Measurements from ENCODE around the gene DVL2.

Gene DVL2

GRCh38 chr17:7208754-7209460 is 25.4 kb downstream of the DVL2 start:
- Histone ChIP-seq H2BK5ac (ENCODE audit: low read depth, low read length, poor library complexity, severe bottlenecking) (no peak overlapping the region), H4K91ac (ENCODE audit: low read length) (no peak overlapping the region), H3K36me3 (ENCODE audit: control insufficient read depth in 1 of 2, insufficient read depth in 2 of 2, low read depth in 1 of 2, low read length in 2 of 2) (peaks cover 6 to 36% of the 10 kb centered on the region in 2 experiments), H3K14ac (ENCODE audit: low read length in 2 of 2) (no peak overlapping the region), H3K9me3 (ENCODE audit: control insufficient read depth, low read length) (no peaks in the 10 kb centered on the region), H3K79me1 (replicated peaks; ENCODE audit: low read length, poor library complexity, severe bottlenecking) (peaks cover 45% of the 10 kb centered on the region), H2BK120ac (ENCODE audit: low read depth, low read length) (no peak overlapping the region), H3K27ac (ENCODE audit: low read length, poor library complexity, severe bottlenecking) (no peak overlapping the region), H3K18ac (ENCODE audit: low read depth in 1 of 2, low read length in 2 of 2) (no peak overlapping the region), H3K4me3 (ENCODE audit: insufficient read depth in 1 of 2, low read depth in 1 of 2, low read length in 2 of 2) (no peak overlapping the region), H2BK12ac (ENCODE audit: low read length in 2 of 2) (no peak overlapping the region), H3K4me1 (ENCODE audit: control insufficient read depth, insufficient read depth, low read depth, low read length) (peaks cover 26% of the 10 kb centered on the region), H4K8ac (ENCODE audit: low read length) (no peak overlapping the region), H3K23ac (ENCODE audit: low read length in 2 of 2) (peak overlapping the region in 1 of 2 experiments; percentile 35), H2AFZ (ENCODE audit: low read depth, low read length) (no peak overlapping the region), H3K4me2 (ENCODE audit: low read length, poor library complexity, severe bottlenecking) (no peak overlapping the region), H2BK15ac (ENCODE audit: low read depth, poor library complexity, severe bottlenecking) (no peak overlapping the region), H3K27me3 (ENCODE audit: control insufficient read depth in 1 of 2, insufficient read depth in 1 of 2, low read length in 2 of 2) (no peaks in the 10 kb centered on the region), H3K9ac (ENCODE audit: low read length) (no peak overlapping the region), H3K4ac (ENCODE audit: low read depth in 1 of 2, low read length in 2 of 2) (no peak overlapping the region), H2AK5ac (ENCODE audit: low read length, severe bottlenecking) (no peak overlapping the region)
- no peak for DNase-seq
- 96% methylated on average over 9 of the region's 9 CpGs for WGBS

- Histone ChIP-seq H2BK120ac (ENCODE audit: low read depth, low read length) (no peak overlapping the region), H4K8ac (ENCODE audit: low read length) (no peak overlapping the region), H3K79me1 (replicated peaks; ENCODE audit: low read length, poor library complexity, severe bottlenecking) (peaks cover 51% of the 10 kb centered on the region), H3K27ac (ENCODE audit: low read length, poor library complexity, severe bottlenecking) (no peak overlapping the region), H3K14ac (ENCODE audit: low read length in 2 of 2) (no peak overlapping the region), H2BK15ac (ENCODE audit: low read depth, poor library complexity, severe bottlenecking) (no peak overlapping the region), H2BK12ac (ENCODE audit: low read length in 2 of 2) (no peak overlapping the region), H3K18ac (ENCODE audit: low read depth in 1 of 2, low read length in 2 of 2) (no peak overlapping the region), H3K4ac (ENCODE audit: low read depth in 1 of 2, low read length in 2 of 2) (no peak overlapping the region), H3K27me3 (ENCODE audit: control insufficient read depth in 1 of 2, insufficient read depth in 1 of 2, low read length in 2 of 2) (no peaks in the 10 kb centered on the region), H3K4me2 (ENCODE audit: low read length, poor library complexity, severe bottlenecking) (no peak overlapping the region), H3K4me1 (ENCODE audit: control insufficient read depth, insufficient read depth, low read depth, low read length) (peaks cover 27% of the 10 kb centered on the region), H3K9me3 (ENCODE audit: control insufficient read depth, low read length) (no peaks in the 10 kb centered on the region), H4K91ac (ENCODE audit: low read length) (no peak overlapping the region), H2AK5ac (ENCODE audit: low read length, severe bottlenecking) (no peak overlapping the region), H2AFZ (ENCODE audit: low read depth, low read length) (no peak overlapping the region), H3K9ac (ENCODE audit: low read length) (no peak overlapping the region), H3K36me3 (ENCODE audit: control insufficient read depth in 1 of 2, insufficient read depth in 2 of 2, low read depth in 1 of 2, low read length in 2 of 2) (peaks cover 14 to 44% of the 10 kb centered on the region in 2 experiments), H3K23ac (ENCODE audit: low read length in 2 of 2) (no peak overlapping the region), H2BK5ac (ENCODE audit: low read depth, low read length, poor library complexity, severe bottlenecking) (no peak overlapping the region), H3K4me3 (ENCODE audit: insufficient read depth in 1 of 2, low read depth in 1 of 2, low read length in 2 of 2) (no peak overlapping the region)
- 64% methylated on average over 21 of the region's 21 CpGs for WGBS
- no peak for DNase-seq
Measured at GRCh38 chr17:7208027-7208571, 26.2 kb downstream of the DVL2 start.

GRCh38 chr17:7207120-7208001 is 27.0 kb downstream of the DVL2 start:
- 87% methylated on average over 21 of the region's 24 CpGs for WGBS
- Histone ChIP-seq H2BK15ac (ENCODE audit: low read depth, poor library complexity, severe bottlenecking) (no peak overlapping the region), H3K27ac (ENCODE audit: low read length, poor library complexity, severe bottlenecking) (no peak overlapping the region), H3K36me3 (ENCODE audit: control insufficient read depth in 1 of 2, insufficient read depth in 2 of 2, low read depth in 1 of 2, low read length in 2 of 2) (peaks cover 21 to 49% of the 10 kb centered on the region in 2 experiments), H3K4me3 (ENCODE audit: insufficient read depth in 1 of 2, low read depth in 1 of 2, low read length in 2 of 2) (peak overlapping the region in 1 of 2 experiments; percentile 41), H4K8ac (ENCODE audit: low read length) (no peak overlapping the region), H2BK5ac (ENCODE audit: low read depth, low read length, poor library complexity, severe bottlenecking) (no peak overlapping the region), H3K9ac (ENCODE audit: low read length) (peak overlapping the region; percentile 49), H2BK120ac (ENCODE audit: low read depth, low read length) (no peak overlapping the region), H2AFZ (ENCODE audit: low read depth, low read length) (no peak overlapping the region), H3K9me3 (ENCODE audit: control insufficient read depth, low read length) (no peaks in the 10 kb centered on the region), H3K4me1 (ENCODE audit: control insufficient read depth, insufficient read depth, low read depth, low read length) (peaks cover 27% of the 10 kb centered on the region), H3K18ac (ENCODE audit: low read depth in 1 of 2, low read length in 2 of 2) (no peak overlapping the region), H3K14ac (ENCODE audit: low read length in 2 of 2) (peak overlapping the region in 1 of 2 experiments; percentile 2), H2AK5ac (ENCODE audit: low read length, severe bottlenecking) (no peak overlapping the region), H3K4me2 (ENCODE audit: low read length, poor library complexity, severe bottlenecking) (no peak overlapping the region), H3K79me1 (replicated peaks; ENCODE audit: low read length, poor library complexity, severe bottlenecking) (peaks cover 56% of the 10 kb centered on the region), H3K23ac (ENCODE audit: low read length in 2 of 2) (peak overlapping the region in 1 of 2 experiments; percentile 14), H2BK12ac (ENCODE audit: low read length in 2 of 2) (no peak overlapping the region), H3K4ac (ENCODE audit: low read depth in 1 of 2, low read length in 2 of 2) (no peak overlapping the region), H3K27me3 (ENCODE audit: control insufficient read depth in 1 of 2, insufficient read depth in 1 of 2, low read length in 2 of 2) (no peaks in the 10 kb centered on the region), H4K91ac (ENCODE audit: low read length) (no peak overlapping the region)
- no peak for DNase-seq

GRCh38 chr17:7205561-7205960 is 28.8 kb downstream of the DVL2 start:
- peak overlapping the region in 1 of 2 experiments; percentile 86 for H3K14ac ChIP-seq (ENCODE audit: low read length in 2 of 2)
- 61% methylated on average over 15 of the region's 15 CpGs for WGBS
- no peak overlapping the region for H3K4ac ChIP-seq (ENCODE audit: low read depth in 1 of 2, low read length in 2 of 2)
- H3K9ac ChIP-seq (ENCODE audit: low read length), result peak overlapping the region; percentile 88
- no peaks in the 10 kb centered on the region for H3K9me3 ChIP-seq (ENCODE audit: control insufficient read depth, low read length)
- peak overlapping the region in 1 of 2 experiments; percentile 80 for H3K4me3 ChIP-seq (ENCODE audit: insufficient read depth in 1 of 2, low read depth in 1 of 2, low read length in 2 of 2)
- no peaks in the 10 kb centered on the region for H3K27me3 ChIP-seq (ENCODE audit: control insufficient read depth in 1 of 2, insufficient read depth in 1 of 2, low read length in 2 of 2)
- no peak overlapping the region for H4K91ac ChIP-seq (ENCODE audit: low read length)
- H2AK5ac ChIP-seq (ENCODE audit: low read length, severe bottlenecking), result no peak overlapping the region
- peak overlapping the region in 1 of 2 experiments; percentile 23 for H3K23ac ChIP-seq (ENCODE audit: low read length in 2 of 2)
- H2BK120ac ChIP-seq (ENCODE audit: low read depth, low read length), result no peak overlapping the region
- H3K36me3 ChIP-seq (ENCODE audit: control insufficient read depth in 1 of 2, insufficient read depth in 2 of 2, low read depth in 1 of 2, low read length in 2 of 2), result peaks cover 35 to 56% of the 10 kb centered on the region in 2 experiments
- DNase-seq, result no peak
- H4K8ac ChIP-seq (ENCODE audit: low read length), result no peak overlapping the region
- peaks cover 24% of the 10 kb centered on the region for H3K4me1 ChIP-seq (ENCODE audit: control insufficient read depth, insufficient read depth, low read depth, low read length)
- no peak overlapping the region for H3K18ac ChIP-seq (ENCODE audit: low read depth in 1 of 2, low read length in 2 of 2)
- H2BK12ac ChIP-seq (ENCODE audit: low read length in 2 of 2), result peak overlapping the region in 1 of 2 experiments; percentile 43
- no peak overlapping the region for H2AFZ ChIP-seq (ENCODE audit: low read depth, low read length)
- H2BK5ac ChIP-seq (ENCODE audit: low read depth, low read length, poor library complexity, severe bottlenecking), result no peak overlapping the region
- H3K79me1 ChIP-seq (replicated peaks; ENCODE audit: low read length, poor library complexity, severe bottlenecking), result peaks cover 50% of the 10 kb centered on the region
- H3K27ac ChIP-seq (ENCODE audit: low read length, poor library complexity, severe bottlenecking), result peak overlapping the region; percentile 53
- H2BK15ac ChIP-seq (ENCODE audit: low read depth, poor library complexity, severe bottlenecking), result peak overlapping the region; percentile 12
- peak overlapping the region; percentile 47 for H3K4me2 ChIP-seq (ENCODE audit: low read length, poor library complexity, severe bottlenecking)

All from mesenchymal stem cell (in vitro differentiated cells and primary cell).